HEK293 (cell line): ENCODE results near the gene EIF1AY.

Source experiments
- CTCF ChIA-PET: fragments of 350-600 bp; formaldehyde crosslinking; extraction: SDS; loops from one replicate; lab custom pipeline; 2021; ENCODE audit warnings: antibody characterized with exemption; lab: Yijun Ruan, JAX
- POLR2A ChIA-PET: fragments of 300-600 bp; formaldehyde crosslinking; extraction: SDS; loops from one replicate; lab custom pipeline; 2020; ENCODE audit warnings: antibody characterized with exemption, inconsistent platforms; lab: Yijun Ruan, JAX
- H3K27ac ChIP-seq: fragments of 200-500 bp; sonication (Bioruptor generic); 2 replicates; pipeline ENCODE4 v1.5.1; 2014; ENCODE audit warnings: low read depth, low read length, control low read depth, inconsistent platforms; ENCODE audit errors: extremely low read depth
- H3K36me3 ChIP-seq, 2 experiments: fragments of 200-500 bp in 1 of 2; sonication (Bioruptor generic) in 1 of 2; 1 replicate in 1 of 2; 2 replicates in 1 of 2; pipeline ENCODE4 v1.5.1; 2014 to 2017; ENCODE audit warnings: inconsistent platforms in 2 of 2, low read length in 2 of 2; ENCODE audit not compliant: control insufficient read depth in 2 of 2, insufficient read depth in 1 of 2
- H3K4me1 ChIP-seq: fragments of 200-500 bp; sonication (Bioruptor generic); 2 replicates; pipeline ENCODE4 v1.5.1; 2014; ENCODE audit warnings: mild to moderate bottlenecking, low read length, inconsistent platforms; ENCODE audit not compliant: control insufficient read depth, insufficient read depth
- H3K4me3 ChIP-seq: 2 replicates; pipeline ENCODE4 v1.5.1; 2011; ENCODE audit warnings: low read depth, mild to moderate bottlenecking, control low read depth, low read length, moderate library complexity
- H3K9me3 ChIP-seq: fragments of 200-500 bp; sonication (Bioruptor generic); 2 replicates; pipeline ENCODE4 v1.5.1; 2014; ENCODE audit warnings: low read depth, low read length, inconsistent platforms; ENCODE audit not compliant: control insufficient read depth, insufficient read depth
- KLF10 ChIP-seq: fragments of 450-650 bp; IDR thresholded peaks from 2 replicates; pipeline ENCODE4 v1.5.1; 2018; ENCODE audit warnings: missing biosample characterization, mild to moderate bottlenecking, missing genetic modification characterization
- OSR2 ChIP-seq: fragments of 450-650 bp; formaldehyde crosslinking; IDR thresholded peaks from 2 replicates; pipeline ENCODE4 v1.5.1; 2016; ENCODE audit warnings: missing biosample characterization, missing genetic modification characterization
- PATZ1 ChIP-seq: fragments of 450-650 bp; formaldehyde crosslinking; IDR thresholded peaks from 2 replicates; pipeline ENCODE4 v1.5.1; 2016; ENCODE audit warnings: missing biosample characterization, missing genetic modification characterization
- PRDM2 ChIP-seq: fragments of 450-650 bp; formaldehyde crosslinking; IDR thresholded peaks from 2 replicates; pipeline ENCODE4 v1.5.1; 2016; ENCODE audit warnings: missing biosample characterization, missing genetic modification characterization, borderline replicate concordance
- ZBTB26 ChIP-seq: fragments of 450-650 bp; formaldehyde crosslinking; optimal IDR thresholded peaks from 2 replicates; pipeline ENCODE3; 2016; ENCODE audit warnings: missing biosample characterization, mild to moderate bottlenecking, missing genetic modification characterization
- ZBTB8A ChIP-seq: fragments of 450-650 bp; formaldehyde crosslinking; IDR thresholded peaks from 2 replicates; pipeline ENCODE4 v1.5.1; 2016; ENCODE audit warnings: missing biosample characterization, missing genetic modification characterization
- ZNF10 ChIP-seq: fragments of 450-650 bp; formaldehyde crosslinking; IDR thresholded peaks from 2 replicates; pipeline ENCODE4 v1.5.1; 2017; ENCODE audit warnings: missing biosample characterization, missing genetic modification characterization
- ZNF23 ChIP-seq: fragments of 450-650 bp; formaldehyde crosslinking; IDR thresholded peaks from 2 replicates; pipeline ENCODE4 v1.5.1; 2016; ENCODE audit warnings: missing biosample characterization, missing genetic modification characterization, borderline replicate concordance
- ZNF266 ChIP-seq: fragments of 450-650 bp; formaldehyde crosslinking; IDR thresholded peaks from 2 replicates; pipeline ENCODE4 v1.5.1; 2016; ENCODE audit warnings: missing biosample characterization, missing genetic modification characterization, low read depth
- ZNF391 ChIP-seq: fragments of 450-650 bp; formaldehyde crosslinking; IDR thresholded peaks from 2 replicates; pipeline ENCODE4 v1.5.1; 2016; ENCODE audit warnings: low read depth, missing biosample characterization, missing genetic modification characterization, borderline replicate concordance
- ZNF398 ChIP-seq: fragments of 450-650 bp; formaldehyde crosslinking; IDR thresholded peaks from 2 replicates; pipeline ENCODE4 v1.5.1; 2017; ENCODE audit warnings: missing biosample characterization, missing genetic modification characterization
- ZNF639 ChIP-seq: fragments of 450-650 bp; formaldehyde crosslinking; IDR thresholded peaks from 2 replicates; pipeline ENCODE4 v1.5.1; 2016; ENCODE audit warnings: missing biosample characterization, missing genetic modification characterization

The EIF1AY gene

GRCh38 chrY:20558677-20559076, 16.9 kb upstream of the EIF1AY start:
- Histone ChIP-seq H3K4me3 (no peak overlapping the region), H3K36me3 (no peaks in the 10 kb centered on the region), H3K9me3 (no peaks in the 10 kb centered on the region), H3K27ac (no peak overlapping the region), H3K4me1 (no peaks in the 10 kb centered on the region)
- POLR2A ChIA-PET, result no interaction called here
- no peak for TF ChIP-seq PATZ1 (tag by site-specific recombination)
- no peak for TF ChIP-seq ZBTB8A (tag by site-specific recombination)
- CTCF ChIA-PET, result no interaction called here

- POLR2A ChIA-PET, result no interaction called here
- TF ChIP-seq ZNF266, result no peak
- TF ChIP-seq KLF10 (tag by site-specific recombination), result no peak
- no peak for TF ChIP-seq OSR2 (tag by site-specific recombination)
- no peak for TF ChIP-seq ZBTB26 (tag by site-specific recombination)
- no peak for TF ChIP-seq ZNF398 (tag by site-specific recombination)
- TF ChIP-seq ZNF23, result no peak
- no peak for TF ChIP-seq ZNF10 (tag by site-specific recombination)
- TF ChIP-seq ZNF639 (tag by site-specific recombination), result no peak
- no peak for TF ChIP-seq PRDM2
- no peak for TF ChIP-seq ZNF391 (tag by site-specific recombination)
- CTCF ChIA-PET, result no interaction called here
Observed at GRCh38 chrY:20559873-20560512, 15.6 kb upstream of the EIF1AY start.

More at GRCh38 chrY:20559873-20560512, 15.6 kb upstream of the EIF1AY start:
- Histone ChIP-seq H3K36me3 (no peaks in the 10 kb centered on the region), H3K27ac (no peak overlapping the region), H3K4me1 (no peaks in the 10 kb centered on the region), H3K9me3 (no peaks in the 10 kb centered on the region), H3K4me3 (no peak overlapping the region)
